Trophoblast cell (in vitro differentiated cells and primary cell): ENCODE measurements around the gene LAMC2.

Experiments used
- DNase-seq, 2 donors: peaks; one replicate each; pipeline ENCODE4 v3.0.0-alpha.2; 2016
- H2AFZ ChIP-seq: 2 replicates; pipeline ENCODE4 v1.6.1; 2013; ENCODE audit warnings: low read length, moderate library complexity, mild to moderate bottlenecking; ENCODE audit not compliant: insufficient read depth, poor library complexity
- H2AK5ac ChIP-seq: 2 replicates; pipeline ENCODE4 v1.6.1; 2013; ENCODE audit warnings: mild to moderate bottlenecking, low read length
- H2BK120ac ChIP-seq: 2 replicates; pipeline ENCODE4 v1.6.1; 2013; ENCODE audit warnings: low read length, mild to moderate bottlenecking, moderate library complexity; ENCODE audit not compliant: insufficient read depth, poor library complexity
- H2BK12ac ChIP-seq: 2 replicates; pipeline ENCODE4 v1.6.1; 2013; ENCODE audit warnings: mild to moderate bottlenecking, low read length, moderate library complexity
- H2BK5ac ChIP-seq: 2 replicates; pipeline ENCODE4 v1.6.1; 2013; ENCODE audit warnings: low read length, low read depth, moderate library complexity, mild to moderate bottlenecking; ENCODE audit not compliant: poor library complexity
- H3K14ac ChIP-seq: 2 replicates; pipeline ENCODE4 v1.6.1; 2013; ENCODE audit warnings: mild to moderate bottlenecking, low read length
- H3K18ac ChIP-seq: 2 replicates; pipeline ENCODE4 v1.6.1; 2013; ENCODE audit warnings: mild to moderate bottlenecking, low read length
- H3K23ac ChIP-seq: 2 replicates; pipeline ENCODE4 v1.6.1; 2013; ENCODE audit warnings: low read length
- H3K27ac ChIP-seq: 2 replicates; pipeline ENCODE4 v1.5.1; 2013; ENCODE audit warnings: low read depth, mild to moderate bottlenecking, inconsistent platforms, low read length, moderate library complexity
- H3K27me3 ChIP-seq: 2 replicates; pipeline ENCODE4 v1.6.1; 2013; ENCODE audit warnings: inconsistent platforms, mild to moderate bottlenecking, low read length, moderate library complexity; ENCODE audit not compliant: insufficient read depth
- H3K36me3 ChIP-seq, 2 experiments: 1 replicate in 1 of 2; 2 replicates in 1 of 2; pipeline ENCODE4 v1.6.1; 2013; ENCODE audit warnings: low read length in 2 of 2, mild to moderate bottlenecking in 2 of 2, moderate library complexity in 1 of 2; ENCODE audit not compliant: insufficient read depth in 2 of 2, control insufficient read depth in 1 of 2
- H3K4ac ChIP-seq: 2 replicates; pipeline ENCODE4 v1.6.1; 2013; ENCODE audit warnings: low read depth, mild to moderate bottlenecking, low read length, moderate library complexity
- H3K4me1 ChIP-seq, 2 experiments: 1 replicate in 1 of 2; 2 replicates in 1 of 2; pipeline ENCODE4 v1.6.1; 2013; ENCODE audit warnings: low read length in 2 of 2, mild to moderate bottlenecking in 2 of 2, moderate library complexity in 1 of 2; ENCODE audit not compliant: insufficient read depth in 2 of 2, control insufficient read depth in 1 of 2
- H3K4me2 ChIP-seq: 2 replicates; pipeline ENCODE4 v1.6.1; 2013; ENCODE audit warnings: inconsistent platforms, mild to moderate bottlenecking, low read length, moderate library complexity
- H3K4me3 ChIP-seq: 2 replicates; pipeline ENCODE4 v1.5.1; 2013; ENCODE audit warnings: mild to moderate bottlenecking, low read depth, low read length, inconsistent platforms
- H3K79me1 ChIP-seq: one replicate; pipeline ENCODE4 v1.6.1; 2013; ENCODE audit warnings: low read length
- H3K79me2 ChIP-seq: 2 replicates; pipeline ENCODE4 v1.6.1; 2013; ENCODE audit warnings: low read length, mild to moderate bottlenecking; ENCODE audit not compliant: control insufficient read depth, insufficient read depth, poor library complexity
- H3K9ac ChIP-seq: 2 replicates; pipeline ENCODE4 v1.6.1; 2013; ENCODE audit warnings: mild to moderate bottlenecking, low read length
- H3K9me3 ChIP-seq: 2 replicates; pipeline ENCODE4 v1.6.1; 2013; ENCODE audit warnings: low read depth, mild to moderate bottlenecking, control low read depth, inconsistent platforms, low read length; ENCODE audit not compliant: insufficient read depth
- H4K12ac ChIP-seq: 2 replicates; pipeline ENCODE4 v1.6.1; 2013; ENCODE audit warnings: low read depth, mild to moderate bottlenecking, low read length, moderate library complexity
- H4K8ac ChIP-seq: 2 replicates; pipeline ENCODE4 v1.6.1; 2013; ENCODE audit warnings: low read depth, mild to moderate bottlenecking, low read length, moderate library complexity
- H4K91ac ChIP-seq: one replicate; pipeline ENCODE4 v1.6.1; 2013; ENCODE audit warnings: low read depth, mild to moderate bottlenecking, low read length, moderate library complexity
- WGBS: extraction: QIAGEN DNeasy Blood & Tissue Kit; methylation state at CpG from one replicate; pipeline ENCODE4 v1.1.7; 2013; ENCODE audit warnings: missing lambda C conversion rate; ENCODE audit not compliant: insufficient read length, insufficient coverage; ENCODE audit errors: extremely low coverage; 5-methylcytosine and 5-hydroxymethylcytosine counted together

LAMC2 gene

GRCh38 chr1:183249941-183250452 lies 63.9 kb downstream of the LAMC2 start:
- no peak overlapping the region for H2AFZ ChIP-seq
- H4K91ac ChIP-seq, result no peak overlapping the region
- H2BK120ac ChIP-seq, result no peak overlapping the region
- H3K79me2 ChIP-seq, result no peaks in the 10 kb centered on the region
- no peaks in the 10 kb centered on the region for H3K27me3 ChIP-seq
- no peaks in the 10 kb centered on the region for H3K79me1 ChIP-seq
- H3K27ac ChIP-seq, result no peak overlapping the region
- no peak overlapping the region for H2AK5ac ChIP-seq
- no CpG with 5 or more reads among the region's 5 CpGs for WGBS
- H2BK5ac ChIP-seq, result no peak overlapping the region
- no peak overlapping the region for H3K4ac ChIP-seq
- H3K4me1 ChIP-seq, result no peaks in the 10 kb centered on the region
- H3K14ac ChIP-seq, result no peak overlapping the region
- no peak overlapping the region for H2BK12ac ChIP-seq
- no peak overlapping the region for H4K8ac ChIP-seq
- no peak for DNase-seq
- no peak overlapping the region for H3K9ac ChIP-seq
- no peak overlapping the region for H3K4me2 ChIP-seq
- no peak overlapping the region for H4K12ac ChIP-seq
- peaks cover 2 to 8% of the 10 kb centered on the region in 2 experiments for H3K36me3 ChIP-seq
- H3K4me3 ChIP-seq, result no peak overlapping the region
- no peak overlapping the region for H3K18ac ChIP-seq
- peaks cover 3% of the 10 kb centered on the region for H3K9me3 ChIP-seq
- H3K23ac ChIP-seq, result no peak overlapping the region

GRCh38 chr1:183251101-183251958 lies 65.3 kb downstream of the LAMC2 start:
- DNase-seq, result no peak
- Histone ChIP-seq H4K8ac (no peak overlapping the region), H3K18ac (no peak overlapping the region), H3K4me1 (no peaks in the 10 kb centered on the region), H2AK5ac (no peak overlapping the region), H3K9ac (peak overlapping the region; percentile 38), H3K23ac (no peak overlapping the region), H2BK12ac (no peak overlapping the region), H3K4ac (no peak overlapping the region), H3K79me1 (no peaks in the 10 kb centered on the region), H3K9me3 (peaks cover 1% of the 10 kb centered on the region), H3K4me3 (peak overlapping the region; percentile 56), H3K27me3 (no peaks in the 10 kb centered on the region), H4K12ac (no peak overlapping the region), H3K36me3 (peaks cover 2 to 8% of the 10 kb centered on the region in 2 experiments), H3K79me2 (no peaks in the 10 kb centered on the region), H2BK5ac (no peak overlapping the region), H3K4me2 (no peak overlapping the region), H2AFZ (no peak overlapping the region), H4K91ac (no peak overlapping the region), H2BK120ac (no peak overlapping the region), H3K14ac (no peak overlapping the region), H3K27ac (no peak overlapping the region)
- no CpG with 5 or more reads among the region's 12 CpGs for WGBS

GRCh38 chr1:183251959-183252450 lies 65.9 kb downstream of the LAMC2 start:
- no CpG with 5 or more reads among the region's 8 CpGs for WGBS
- Histone ChIP-seq H4K91ac (no peak overlapping the region), H3K36me3 (peaks cover 2 to 8% of the 10 kb centered on the region in 2 experiments), H2BK120ac (no peak overlapping the region), H3K27me3 (no peaks in the 10 kb centered on the region), H2BK5ac (no peak overlapping the region), H3K18ac (no peak overlapping the region), H3K4me2 (no peak overlapping the region), H3K9ac (no peak overlapping the region), H3K79me2 (no peaks in the 10 kb centered on the region), H2AK5ac (no peak overlapping the region), H3K9me3 (peaks cover 1% of the 10 kb centered on the region), H4K8ac (no peak overlapping the region), H3K79me1 (no peaks in the 10 kb centered on the region), H3K4me1 (no peaks in the 10 kb centered on the region), H3K23ac (no peak overlapping the region), H3K27ac (no peak overlapping the region), H3K4me3 (peak overlapping the region; percentile 56), H2BK12ac (no peak overlapping the region), H4K12ac (no peak overlapping the region), H3K4ac (no peak overlapping the region), H3K14ac (no peak overlapping the region), H2AFZ (no peak overlapping the region)
- no peak for DNase-seq

- Histone ChIP-seq H2AFZ (no peak overlapping the region), H3K9me3 (peaks cover 1% of the 10 kb centered on the region), H2BK5ac (no peak overlapping the region)
These were observed 69.0 kb downstream of the LAMC2 start for GRCh38 chr1:183255073-183255472.

More at GRCh38 chr1:183255073-183255472, 69.0 kb downstream of the LAMC2 start:
- Histone ChIP-seq H3K23ac (no peak overlapping the region), H3K36me3 (peaks cover 4 to 8% of the 10 kb centered on the region in 2 experiments), H4K8ac (no peak overlapping the region), H4K91ac (no peak overlapping the region), H3K18ac (no peak overlapping the region), H3K9ac (no peak overlapping the region), H3K4ac (no peak overlapping the region), H2BK12ac (no peak overlapping the region), H3K79me2 (no peaks in the 10 kb centered on the region), H3K27ac (no peak overlapping the region), H2AK5ac (no peak overlapping the region), H3K4me1 (no peaks in the 10 kb centered on the region), H3K27me3 (no peaks in the 10 kb centered on the region), H3K79me1 (no peaks in the 10 kb centered on the region), H2BK120ac (no peak overlapping the region), H4K12ac (no peak overlapping the region), H3K14ac (no peak overlapping the region), H3K4me3 (no peak overlapping the region), H3K4me2 (no peak overlapping the region)
- no CpG with 5 or more reads among the region's 1 CpG for WGBS
- DNase-seq, result no peak
